H9 (cell line): Measurements from ENCODE around the gene DUSP2. TPM values are rescaled to one million over a fixed set of nuclear protein-coding genes. Genes with fewer than 3 reads are reported as not detected.

ENCODE experiments used
- DNase-seq: peaks from one replicate; pipeline ENCODE4 v3.0.0-alpha.2; 2017
- H2AFZ ChIP-seq: one replicate; pipeline ENCODE4 v1.6.1; 2013; ENCODE audit warnings: mild to moderate bottlenecking, low read length, control low read depth, moderate library complexity
- H2AK5ac ChIP-seq: 2 replicates; pipeline ENCODE4 v1.6.1; 2013; ENCODE audit warnings: low read length, control low read depth, mixed read lengths; ENCODE audit not compliant: insufficient read length
- H2BK120ac ChIP-seq: one replicate; pipeline ENCODE4 v1.6.1; 2013; ENCODE audit warnings: low read depth, mild to moderate bottlenecking, low read length, control low read depth, inconsistent platforms; ENCODE audit not compliant: poor library complexity, severe bottlenecking
- H2BK12ac ChIP-seq: 2 replicates; pipeline ENCODE4 v1.6.1; 2013; ENCODE audit warnings: low read length, control low read depth, mixed read lengths, low read depth; ENCODE audit not compliant: insufficient read length
- H2BK15ac ChIP-seq: 2 replicates; pipeline ENCODE4 v1.6.1; 2013; ENCODE audit warnings: low read depth, low read length, control low read depth
- H2BK20ac ChIP-seq: one replicate; pipeline ENCODE4 v1.6.1; 2013; ENCODE audit warnings: low read depth, mild to moderate bottlenecking, low read length, control low read depth, inconsistent platforms; ENCODE audit not compliant: poor library complexity, severe bottlenecking
- H2BK5ac ChIP-seq: 2 replicates; pipeline ENCODE4 v1.6.1; 2013; ENCODE audit warnings: low read length, control low read depth, mixed read lengths; ENCODE audit not compliant: insufficient read length
- H3K14ac ChIP-seq: 2 replicates; pipeline ENCODE4 v1.6.1; 2013; ENCODE audit warnings: low read length, control low read depth; ENCODE audit not compliant: insufficient read depth
- H3K18ac ChIP-seq: 2 replicates; pipeline ENCODE4 v1.6.1; 2013; ENCODE audit warnings: low read depth, mild to moderate bottlenecking, mixed read lengths, low read length, control low read depth; ENCODE audit not compliant: insufficient read length
- H3K23ac ChIP-seq: 2 replicates; pipeline ENCODE4 v1.6.1; 2013; ENCODE audit warnings: low read length, control low read depth, mixed read lengths, low read depth; ENCODE audit not compliant: insufficient read length
- H3K23me2 ChIP-seq: 2 replicates; pipeline ENCODE4 v1.6.1; 2013; ENCODE audit warnings: low read depth, mild to moderate bottlenecking, mixed read lengths, low read length, control low read depth; ENCODE audit not compliant: insufficient read length, poor library complexity, severe bottlenecking
- H3K27ac ChIP-seq: 2 replicates; pipeline ENCODE4 v1.5.1; 2013; ENCODE audit warnings: low read length, control low read depth, mixed read lengths, low read depth; ENCODE audit not compliant: insufficient read length
- H3K27me3 ChIP-seq: 2 replicates; pipeline ENCODE4 v1.6.1; 2013; ENCODE audit warnings: low read length, control low read depth, inconsistent platforms; ENCODE audit not compliant: insufficient read depth
- H3K4ac ChIP-seq: 2 replicates; pipeline ENCODE4 v1.6.1; 2013; ENCODE audit warnings: low read depth, mild to moderate bottlenecking, control low read depth, inconsistent platforms, low read length, moderate library complexity
- H3K4me1 ChIP-seq: 2 replicates; pipeline ENCODE4 v1.6.1; 2013; ENCODE audit warnings: low read length, control low read depth, inconsistent platforms; ENCODE audit not compliant: insufficient read depth
- H3K4me2 ChIP-seq: 2 replicates; pipeline ENCODE4 v1.6.1; 2013; ENCODE audit warnings: low read length, control low read depth, mixed read lengths; ENCODE audit not compliant: insufficient read length, insufficient read depth
- H3K56ac ChIP-seq: 2 replicates; pipeline ENCODE4 v1.6.1; 2013; ENCODE audit warnings: low read depth, mild to moderate bottlenecking, mixed read lengths, low read length, control low read depth; ENCODE audit not compliant: insufficient read length
- H3K79me1 ChIP-seq: 2 replicates; pipeline ENCODE4 v1.6.1; 2013; ENCODE audit warnings: low read depth, mild to moderate bottlenecking, moderate library complexity, low read length, control low read depth, inconsistent platforms; ENCODE audit not compliant: insufficient read depth, poor library complexity, severe bottlenecking
- H3K79me2 ChIP-seq: 2 replicates; pipeline ENCODE4 v1.6.1; 2013; ENCODE audit warnings: low read length, control low read depth, inconsistent platforms; ENCODE audit not compliant: insufficient read depth
- H3K9ac ChIP-seq: 2 replicates; pipeline ENCODE4 v1.6.1; 2013; ENCODE audit warnings: low read length, control low read depth, mixed read lengths; ENCODE audit not compliant: insufficient read length; ENCODE audit errors: extremely low read depth
- H3K9me3 ChIP-seq: one replicate; pipeline ENCODE4 v1.6.1; 2013; ENCODE audit warnings: low read depth, low read length, inconsistent platforms; ENCODE audit not compliant: control insufficient read depth
- H3T11ph ChIP-seq: one replicate; pipeline ENCODE4 v1.6.1; 2013; ENCODE audit warnings: mild to moderate bottlenecking, low read length, control low read depth, inconsistent platforms
- H4K20me1 ChIP-seq: one replicate; pipeline ENCODE4 v1.6.1; 2013; ENCODE audit not compliant: control insufficient read depth, insufficient read length, insufficient read depth
- H4K5ac ChIP-seq: 2 replicates; pipeline ENCODE4 v1.6.1; 2013; ENCODE audit warnings: low read depth, mild to moderate bottlenecking, mixed read lengths, low read length, control low read depth; ENCODE audit not compliant: insufficient read length
- H4K8ac ChIP-seq: replicated peaks from 2 replicates; pipeline ENCODE4 v1.6.1; 2013; ENCODE audit warnings: low read length, control low read depth, mixed read lengths, low read depth; ENCODE audit not compliant: insufficient read length
- H4K91ac ChIP-seq: 2 replicates; pipeline ENCODE4 v1.6.1; 2013; ENCODE audit warnings: low read depth, mild to moderate bottlenecking, moderate library complexity, mixed read lengths, low read length, control low read depth; ENCODE audit not compliant: insufficient read length
- H3K27ac Mint-ChIP-seq, 3 experiments: 2 replicates in 2 of 3; 3 replicates in 1 of 3; pipeline ENCODE4 v1.8.0; 2020 to 2021; ENCODE audit warnings: mixed read lengths in 3 of 3, mild to moderate bottlenecking in 1 of 3, moderate library complexity in 1 of 3
- H3K27me3 Mint-ChIP-seq: 2 replicates; pipeline ENCODE4 v1.8.0; 2021; ENCODE audit warnings: low read depth, mild to moderate bottlenecking, moderate library complexity, mixed read lengths
- H3K36me3 Mint-ChIP-seq, 3 experiments: 2 replicates in 2 of 3; 3 replicates in 1 of 3; pipeline ENCODE4 v1.8.0; 2020 to 2021; ENCODE audit warnings: low read depth in 3 of 3, mixed read lengths in 3 of 3; ENCODE audit not compliant: insufficient read depth in 1 of 3
- H3K4me1 Mint-ChIP-seq, 2 experiments: 2 replicates each; pipeline ENCODE4 v1.8.0; 2020; ENCODE audit warnings: mixed read lengths in 2 of 2
- H3K4me3 Mint-ChIP-seq, 2 experiments: 2 replicates in 1 of 2; 3 replicates in 1 of 2; pipeline ENCODE4 v1.8.0; 2020 to 2021; ENCODE audit warnings: mild to moderate bottlenecking in 2 of 2, mixed read lengths in 2 of 2, moderate library complexity in 1 of 2
- H3K9me3 Mint-ChIP-seq, 2 experiments: 2 replicates in 1 of 2; 3 replicates in 1 of 2; pipeline ENCODE4 v1.8.0; 2020; ENCODE audit warnings: mild to moderate bottlenecking in 2 of 2, mixed read lengths in 2 of 2, moderate library complexity in 1 of 2
- CTCF ChIP-seq: fragments of 200-600 bp; sonication (generic); conservative IDR thresholded peaks from 3 replicates; pipeline ENCODE4 v1.8.0; 2021; ENCODE audit warnings: antibody characterized with exemption, mild to moderate bottlenecking
- WGBS: extraction: QIAGEN DNeasy Blood & Tissue Kit; methylation state at CpG from one replicate; pipeline ENCODE4 v1.1.7; 2013; ENCODE audit warnings: missing lambda C conversion rate, low lambda C conversion rate, mixed read lengths; ENCODE audit not compliant: insufficient read length; ENCODE audit errors: extremely low coverage; 5-methylcytosine and 5-hydroxymethylcytosine counted together
- total RNA-seq: library from RNA; stranded (reverse); gene quantifications from 2 replicates; pipeline ENCODE4 v1.2.1, GENCODE V29; 2021

Gene DUSP2
- total RNA-seq, 1 experiment from 2014 or later, result 14.9 TPM

GRCh38 chr2:96093528-96093927 is 51.7 kb downstream of the DUSP2 start:
- H2BK12ac ChIP-seq, result no peak overlapping the region
- no peaks in the 10 kb centered on the region; the same call in 1 of the 2 replicates for H3K27me3 Mint-ChIP-seq
- no peaks in the 10 kb centered on the region for H3K23me2 ChIP-seq
- no peaks in the 10 kb centered on the region for H3K27me3 ChIP-seq
- H4K5ac ChIP-seq, result no peak overlapping the region
- H2BK20ac ChIP-seq, result no peak overlapping the region
- no peak overlapping the region for H3K4ac ChIP-seq
- no peak overlapping the region for H2BK15ac ChIP-seq
- H3K27ac Mint-ChIP-seq, result no peak overlapping the region
- H2BK5ac ChIP-seq, result no peak overlapping the region
- H4K91ac ChIP-seq, result no peak overlapping the region
- H2AFZ ChIP-seq, result no peak overlapping the region
- H3K9me3 Mint-ChIP-seq, result no peaks in the 10 kb centered on the region; a peak in 2 of 5 replicates
- no peak overlapping the region for H2BK120ac ChIP-seq
- no peaks in the 10 kb centered on the region for H3K9me3 ChIP-seq
- no peaks in the 10 kb centered on the region for H3K79me1 ChIP-seq
- no peak overlapping the region for H3K27ac ChIP-seq
- H3T11ph ChIP-seq, result no peak overlapping the region
- no peak for TF ChIP-seq CTCF
- H3K56ac ChIP-seq, result no peak overlapping the region
- no peak overlapping the region for H3K18ac ChIP-seq
- no CpG with 5 or more reads among the region's 4 CpGs for WGBS
- peaks cover 25 to 42% of the 10 kb centered on the region in 2 experiments for H3K4me1 Mint-ChIP-seq
- H3K79me2 ChIP-seq, result no peaks in the 10 kb centered on the region
- no peak for DNase-seq
- no peaks in the 10 kb centered on the region for H3K36me3 Mint-ChIP-seq
- no peak overlapping the region for H3K14ac ChIP-seq
- H3K4me3 Mint-ChIP-seq, result no peak overlapping the region
- H4K20me1 ChIP-seq, result no peaks in the 10 kb centered on the region
- no peak overlapping the region for H3K4me2 ChIP-seq
- H3K9ac ChIP-seq, result no peak overlapping the region
- H4K8ac ChIP-seq, result no peak overlapping the region
- H2AK5ac ChIP-seq, result no peak overlapping the region
- no peaks in the 10 kb centered on the region for H3K4me1 ChIP-seq
- H3K23ac ChIP-seq, result no peak overlapping the region

Other genes starting within 250 kb of the DUSP2 start
- gene ANKRD36C, start 153.6 kb downstream of the DUSP2 start, total RNA-seq, result 8.2 and 9.5 TPM in 2 replicates
- 0.17 TPM in 1 of 2 replicates, not detected in the other for gene GPAT2, start 110.5 kb downstream of the DUSP2 start, total RNA-seq
- 2.7 TPM in 2 replicates for gene ADRA2B, start 28.9 kb downstream of the DUSP2 start, total RNA-seq
- 0.72 and 0.81 TPM in 2 replicates for gene ASTL, start 6.9 kb downstream of the DUSP2 start, total RNA-seq
- gene STARD7, start 63.4 kb upstream of the DUSP2 start, total RNA-seq, result 212 and 220 TPM in 2 replicates
- 30.1 and 33.9 TPM in 2 replicates for gene TMEM127, start 120.6 kb upstream of the DUSP2 start, total RNA-seq
- 67.6 and 71.9 TPM in 2 replicates for gene CIAO1, start 120.8 kb upstream of the DUSP2 start, total RNA-seq
- gene SNRNP200, start 160.1 kb upstream of the DUSP2 start, total RNA-seq, result 215 and 218 TPM in 2 replicates
- gene ITPRIPL1, start 179.9 kb upstream of the DUSP2 start, total RNA-seq, result 16.1 and 16.3 TPM in 2 replicates
- gene NCAPH, start 190.3 kb upstream of the DUSP2 start, total RNA-seq, result 52.9 and 55.8 TPM in 2 replicates